Activated naive CD4-positive, alpha-beta T cell treated with anti-CD3 and anti-CD28 coated beads, Interleukin-2, amount 50 U/mL, for 72 hours (primary cell): ENCODE measurements around the gene KIF3B. TPM values are rescaled to one million over a fixed set of nuclear protein-coding genes. Genes with fewer than 3 reads are reported as not detected.
"Not testable (repeated sequence)": the region's sequence is repeated elsewhere in the genome, so short reads cannot be mapped to it uniquely, and the experiment has no call there.

Source experiments
- ATAC-seq, 2 donors: fragments of 150-1000 bp; cut with Tn5 transposase; 2 replicates each; pipeline ENCODE4 v1.10.0; 2021; ENCODE audit warnings: mild to moderate bottlenecking in 2 of 2, moderate library complexity in 2 of 2
- DNase-seq, 2 donors: peaks; one replicate each; pipeline ENCODE4 v3.0.0; 2021 to 2022; ENCODE audit warnings: low spot score in 2 of 2
- H3K27ac Mint-ChIP-seq, 2 donors: one replicate each; pipeline ENCODE4 v1.8.0; 2022; ENCODE audit warnings: mild to moderate bottlenecking in 2 of 2, mixed read lengths in 2 of 2
- H3K36me3 Mint-ChIP-seq, 2 donors: one replicate each; pipeline ENCODE4 v1.8.0; 2022; ENCODE audit warnings: mixed read lengths in 2 of 2
- H3K9me3 Mint-ChIP-seq, 2 donors: one replicate each; pipeline ENCODE4 v1.8.0; 2022; ENCODE audit warnings: mixed read lengths in 2 of 2
- total RNA-seq, 2 donors: library from RNA; stranded (reverse); gene quantifications; one replicate each; pipeline ENCODE4 v1.2.3, GENCODE V29; 2022

KIF3B gene
- total RNA-seq, 2 donors from 2014 or later, result 21.9 to 37.8 TPM

DNA sequence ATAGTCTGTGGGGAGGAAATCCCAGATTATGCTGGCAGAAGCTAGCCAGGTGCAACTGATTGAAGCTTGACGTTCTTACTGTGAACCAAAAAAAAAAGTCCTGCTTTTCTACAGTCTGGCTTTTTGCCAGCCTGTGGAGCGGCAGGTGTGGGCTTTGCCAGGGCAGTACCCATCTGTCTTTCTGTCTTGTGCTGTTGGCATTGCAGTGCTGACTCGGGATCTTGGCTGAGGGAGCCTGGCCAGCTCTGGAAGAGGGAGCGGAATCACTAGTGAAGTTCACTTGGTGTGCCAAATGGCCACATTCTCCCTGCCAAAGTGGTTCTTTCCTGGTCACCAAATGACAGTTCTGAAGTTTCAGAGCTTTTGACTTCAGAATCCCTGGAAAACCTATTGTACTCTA, 5.0 kb downstream of the KIF3B start:
- no peaks in the 10 kb centered on the region for H3K9me3 Mint-ChIP-seq
- ATAC-seq (no peak), DNase-seq (peak in 1 of 2 donors; percentile 30)
- H3K27ac Mint-ChIP-seq, result peak overlapping the region in 1 of 2 donors; percentile 65
- peaks cover 19 to 25% of the 10 kb centered on the region in 2 donors for H3K36me3 Mint-ChIP-seq

DNA sequence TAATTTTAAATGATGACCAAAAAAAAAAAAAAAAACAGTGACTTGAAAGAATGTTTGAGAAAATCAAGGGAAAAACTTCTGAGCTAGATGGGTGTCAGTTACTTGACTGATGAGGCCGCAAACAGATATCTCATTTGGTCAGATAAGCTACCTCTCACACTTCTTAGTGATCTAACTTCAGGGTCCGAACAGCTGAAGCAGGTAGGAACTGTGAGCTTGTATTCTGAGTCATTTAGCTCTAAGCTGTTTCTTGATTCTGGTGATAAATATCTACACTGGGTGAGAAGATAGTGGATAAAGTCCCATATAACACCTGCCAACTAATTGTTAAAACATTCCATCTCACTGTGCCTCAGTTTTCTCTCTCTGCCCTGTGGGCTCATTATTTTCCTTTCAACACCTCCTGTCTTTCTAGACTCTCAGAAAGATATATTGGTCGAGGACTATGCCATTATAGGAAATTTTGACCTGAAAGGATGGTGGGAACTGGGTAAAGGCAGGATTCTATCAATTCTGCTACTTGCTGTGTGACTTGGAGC, 7.7 kb downstream of the KIF3B start:
- Mint-ChIP-seq H3K9me3 (no peaks in the 10 kb centered on the region), H3K36me3 (peaks cover 24 to 39% of the 10 kb centered on the region in 2 donors), H3K27ac (peak overlapping the region; percentile 18 to 89)
- DNase-seq (no peak), ATAC-seq (peak; percentile 61 to 69)

DNA sequence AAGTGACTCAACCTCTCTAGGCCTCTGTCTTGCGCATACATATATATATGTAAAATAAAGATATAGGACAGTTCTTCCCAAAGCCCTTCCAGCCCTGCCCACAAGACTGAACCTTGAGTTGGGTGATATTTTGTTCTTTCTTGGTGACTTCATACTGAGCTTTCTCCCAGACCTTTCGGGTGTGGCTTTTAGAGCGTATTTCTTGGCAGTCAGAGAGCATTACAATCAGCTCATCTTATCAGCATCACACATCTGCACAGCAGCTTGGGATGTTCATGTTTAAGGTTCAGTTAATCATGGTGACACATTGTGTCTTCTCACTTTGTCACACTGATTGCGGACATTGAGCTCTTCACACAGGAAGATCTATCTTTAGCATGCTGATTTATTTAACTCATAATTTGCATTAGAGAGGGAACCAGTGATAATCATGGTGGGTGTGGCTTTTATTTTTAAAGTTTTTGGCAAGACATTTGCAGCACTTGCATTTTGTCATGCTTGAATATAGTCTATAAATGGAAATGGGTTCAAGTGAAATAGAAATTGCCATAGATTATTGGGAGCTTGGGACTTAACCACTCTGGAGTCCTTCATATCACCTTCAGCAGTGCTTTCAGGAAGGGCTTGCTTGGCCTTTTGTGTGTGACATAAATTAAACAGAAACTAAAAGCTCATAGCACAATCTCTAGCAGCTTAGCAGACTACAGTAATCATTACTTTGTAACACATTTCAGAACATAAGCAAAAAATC, 8.3 kb downstream of the KIF3B start:
- H3K9me3 Mint-ChIP-seq, result no peaks in the 10 kb centered on the region

DNA sequence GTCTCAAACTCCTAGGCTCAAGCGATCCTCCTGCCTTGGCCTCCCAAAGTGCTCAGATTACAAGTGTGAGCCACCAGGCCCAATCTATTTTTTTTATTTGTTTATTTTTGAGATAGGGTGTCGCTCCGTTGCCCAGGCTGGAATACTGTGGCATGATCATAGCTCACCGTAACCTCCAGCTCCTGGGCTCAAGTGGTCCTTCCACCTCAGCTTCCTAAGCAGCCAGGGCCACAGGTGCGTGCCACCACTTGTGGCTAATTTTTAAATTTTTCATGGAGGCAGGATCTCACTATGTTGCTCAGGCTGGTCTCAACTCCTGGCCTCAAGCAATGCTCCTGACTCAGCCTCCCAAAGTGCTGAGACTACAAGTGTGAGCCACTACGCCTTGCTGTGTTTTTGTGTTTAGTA, 9.8 kb downstream of the KIF3B start:
- H3K36me3 Mint-ChIP-seq, result peaks cover 11 to 26% of the 10 kb centered on the region in 2 donors
- no peak for ATAC-seq

More for the DNA sequence above, 8.3 kb downstream of the KIF3B start:
- Mint-ChIP-seq H3K27ac (peak overlapping the region; percentile 18 to 89), H3K36me3 (peaks cover 23 to 41% of the 10 kb centered on the region in 2 donors)
- DNase-seq (peak; percentile 16 to 65), ATAC-seq (peak; percentile 76 to 79)

DNA sequence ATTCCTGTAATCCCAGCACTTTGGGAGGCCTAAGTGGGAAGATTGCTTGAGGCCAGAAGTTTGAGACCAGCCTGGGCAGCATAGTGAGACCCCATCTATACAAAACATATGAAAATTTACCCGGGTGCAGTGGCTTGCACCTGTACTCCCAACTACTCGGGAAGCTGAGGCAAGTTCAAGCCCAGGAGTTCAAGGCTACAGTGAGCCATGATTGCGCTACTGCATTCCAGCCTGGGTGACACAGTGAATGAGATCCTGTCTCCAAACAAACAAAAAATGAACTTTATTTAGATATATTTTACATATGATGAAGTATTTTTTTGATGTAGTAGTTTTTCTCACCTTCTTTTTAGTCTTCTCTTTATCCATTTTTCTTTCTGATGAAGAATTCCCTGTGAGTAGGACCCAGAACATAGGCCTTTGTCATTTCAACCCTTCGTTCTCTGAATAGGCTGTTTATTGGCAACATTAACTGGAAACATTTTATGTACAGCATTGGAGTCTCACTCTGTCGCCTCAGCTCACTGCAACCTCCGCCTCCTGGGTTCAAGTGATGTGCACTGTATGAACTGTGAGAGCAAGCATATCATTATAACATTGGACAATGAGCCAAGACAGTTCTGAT, 10.9 kb downstream of the KIF3B start:
- H3K9me3 Mint-ChIP-seq, result no peaks in the 10 kb centered on the region
- peak in 1 of 2 donors; percentile 11 for DNase-seq
- ATAC-seq, result no peak
- H3K36me3 Mint-ChIP-seq, result peaks cover 14 to 28% of the 10 kb centered on the region in 2 donors
- peak overlapping the region in 1 of 2 donors; percentile 80 for H3K27ac Mint-ChIP-seq

More for the DNA sequence above, 9.8 kb downstream of the KIF3B start:
- peak in 1 of 2 donors; percentile 44 for DNase-seq
- Mint-ChIP-seq H3K27ac (peak overlapping the region in 1 of 2 donors; percentile 18), H3K9me3 (no peaks in the 10 kb centered on the region)

DNA sequence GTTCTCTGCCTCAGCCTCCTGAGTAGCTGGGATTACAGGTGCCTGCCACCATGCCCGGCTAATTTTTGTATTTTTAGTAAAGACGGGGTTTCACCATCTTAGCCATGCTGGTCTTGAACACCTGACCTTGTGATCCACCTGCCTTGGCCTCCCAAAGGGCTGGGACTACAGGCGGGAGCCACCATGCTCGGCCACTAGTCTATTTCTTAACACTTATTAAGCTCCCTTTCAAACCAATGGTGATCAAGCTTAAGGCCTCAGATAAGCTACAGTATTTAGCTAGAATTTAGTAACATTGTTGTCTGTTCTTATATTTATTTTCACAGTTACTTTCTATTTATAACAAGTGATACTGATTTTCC, 11.8 kb downstream of the KIF3B start:
- peak in 1 of 2 donors; percentile 30 for DNase-seq
- not testable (repeated sequence) for H3K9me3 Mint-ChIP-seq, H3K27ac Mint-ChIP-seq, ATAC-seq
- peaks cover 14 to 24% of the 10 kb centered on the region in 2 donors for H3K36me3 Mint-ChIP-seq

DNA sequence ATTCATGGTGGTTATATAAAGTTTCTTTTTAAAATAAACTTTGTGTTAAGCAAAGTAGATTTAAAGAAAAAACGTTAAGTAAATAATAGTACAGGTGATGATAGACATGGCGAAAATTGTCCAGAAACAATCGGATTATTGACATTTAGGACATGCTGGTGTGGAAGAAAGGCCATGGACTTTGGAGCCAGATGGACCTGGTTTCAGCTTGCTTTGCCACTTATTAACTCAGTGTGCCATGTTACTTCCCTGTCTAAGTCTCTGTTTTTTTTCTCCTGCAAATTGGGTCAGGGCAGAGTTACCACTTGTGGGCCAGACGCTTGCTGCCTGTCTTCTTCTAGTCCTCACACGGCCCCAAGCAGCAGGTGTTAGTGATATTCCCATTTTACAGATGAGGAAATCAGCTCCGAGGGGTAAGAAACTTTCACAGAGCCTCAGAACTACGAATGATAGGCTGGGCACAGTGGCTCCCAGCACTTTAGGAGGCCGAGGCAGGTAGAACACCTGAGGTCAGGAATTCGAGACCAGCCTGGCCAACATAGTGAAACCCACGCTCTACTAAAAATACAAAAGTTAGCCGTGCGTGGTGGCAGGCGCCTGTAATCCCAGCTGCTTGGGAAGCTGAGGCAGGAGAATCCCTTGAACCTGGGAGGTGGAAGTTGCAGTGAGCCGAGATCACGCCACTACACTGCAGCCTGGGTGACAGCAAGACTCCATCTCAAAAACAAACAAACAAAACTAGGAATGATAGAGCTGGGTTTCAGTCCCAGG, 12.4 kb downstream of the KIF3B start:
- Mint-ChIP-seq H3K36me3 (peaks cover 14 to 23% of the 10 kb centered on the region in 2 donors), H3K27ac (peak overlapping the region; percentile 87 to 93), H3K9me3 (no peaks in the 10 kb centered on the region)
- DNase-seq (peak in 1 of 2 donors; percentile 3), ATAC-seq (no peak)

DNA sequence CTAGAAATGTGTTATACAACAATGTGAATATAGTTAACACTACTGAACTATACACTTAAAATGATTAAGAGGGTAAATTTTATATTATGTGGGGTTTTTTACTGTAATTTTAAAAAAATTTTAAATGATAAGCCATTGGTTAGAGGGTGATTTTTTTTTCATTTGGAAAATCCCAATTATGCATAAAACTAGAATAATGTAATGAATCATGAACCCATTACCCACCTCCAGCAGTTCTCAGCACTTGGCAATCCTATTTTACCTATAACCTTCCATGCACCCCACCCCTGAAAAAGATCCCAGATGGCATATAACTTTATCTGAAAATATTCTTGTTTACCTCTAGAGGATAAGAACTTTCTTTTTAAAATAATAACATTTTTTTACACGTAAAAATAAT, 13.7 kb downstream of the KIF3B start:
- ATAC-seq, result peak; percentile 48 to 68
- no peak for DNase-seq
- no peaks in the 10 kb centered on the region for H3K9me3 Mint-ChIP-seq
- peak overlapping the region in 1 of 2 donors; percentile 87 for H3K27ac Mint-ChIP-seq
- peaks cover 14 to 23% of the 10 kb centered on the region in 2 donors for H3K36me3 Mint-ChIP-seq

DNA sequence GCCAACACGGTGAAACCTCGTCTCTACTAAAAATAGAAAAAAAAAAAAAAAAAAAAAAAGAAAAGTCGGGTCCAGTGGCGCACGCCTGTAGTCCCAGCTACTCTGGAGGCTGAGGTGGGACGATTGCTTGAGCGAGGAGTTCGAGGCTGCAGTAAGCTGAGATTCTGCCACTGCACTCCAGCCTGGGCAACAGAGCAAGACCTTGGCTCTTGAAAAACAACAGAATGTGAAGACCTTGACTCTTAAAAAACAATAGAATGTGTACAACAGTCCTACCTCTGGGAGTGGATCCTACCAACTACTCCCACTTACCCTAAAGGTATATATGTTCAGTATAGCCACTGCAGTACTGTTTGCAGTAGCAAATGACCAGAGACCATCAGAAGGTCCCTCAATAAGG, 15.1 kb downstream of the KIF3B start:
- Mint-ChIP-seq H3K36me3 (peaks cover 14 to 23% of the 10 kb centered on the region in 2 donors), H3K27ac (no peak overlapping the region), H3K9me3 (no peaks in the 10 kb centered on the region)
- no peak for ATAC-seq
- DNase-seq, result no peak

DNA sequence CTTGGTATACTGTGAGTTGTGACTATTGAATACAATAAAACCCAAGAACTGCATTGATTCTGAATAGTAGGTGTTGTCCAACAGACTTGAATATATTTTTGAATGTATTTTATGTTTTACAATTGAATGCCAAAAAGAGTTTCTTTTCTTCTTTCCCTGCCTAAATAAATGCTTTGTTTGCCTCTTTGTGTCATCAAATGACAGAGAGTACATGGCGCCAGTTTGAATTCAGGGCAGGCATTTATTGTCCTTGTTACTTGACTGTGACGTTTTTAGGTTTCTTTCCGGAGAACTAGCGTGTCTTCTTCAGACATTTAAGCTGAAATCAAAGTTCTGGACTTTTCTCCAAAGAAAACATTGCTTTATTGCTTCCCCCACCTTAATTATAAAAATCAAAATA, 16.6 kb downstream of the KIF3B start:
- Mint-ChIP-seq H3K27ac (no peak overlapping the region), H3K36me3 (peaks cover 9 to 15% of the 10 kb centered on the region in 2 donors), H3K9me3 (no peaks in the 10 kb centered on the region)
- ATAC-seq (no peak), DNase-seq (no peak)

DNA sequence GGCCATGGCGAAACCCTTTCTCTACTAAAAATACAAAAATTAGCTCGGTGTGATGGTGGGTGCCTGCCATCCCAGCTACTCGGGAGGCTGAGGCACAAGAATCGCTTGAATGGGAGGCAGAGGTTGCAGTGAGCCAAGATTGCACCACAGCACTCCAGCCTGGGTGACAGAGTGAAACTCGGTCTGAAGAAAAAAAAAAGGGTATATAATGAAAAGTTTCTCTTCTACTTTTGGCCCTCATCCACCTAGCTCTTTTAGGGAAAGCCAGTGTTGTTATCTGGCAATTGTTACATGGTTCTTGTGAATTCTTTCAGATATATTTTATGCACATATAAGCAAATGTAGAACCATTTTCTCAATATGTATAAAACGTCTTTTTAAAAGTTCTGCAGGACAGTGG, 19.0 kb downstream of the KIF3B start:
- H3K9me3 Mint-ChIP-seq, result no peaks in the 10 kb centered on the region
- H3K36me3 Mint-ChIP-seq, result peaks cover 4 to 7% of the 10 kb centered on the region in 2 donors
- DNase-seq (no peak), ATAC-seq (no peak)
- no peak overlapping the region for H3K27ac Mint-ChIP-seq

DNA sequence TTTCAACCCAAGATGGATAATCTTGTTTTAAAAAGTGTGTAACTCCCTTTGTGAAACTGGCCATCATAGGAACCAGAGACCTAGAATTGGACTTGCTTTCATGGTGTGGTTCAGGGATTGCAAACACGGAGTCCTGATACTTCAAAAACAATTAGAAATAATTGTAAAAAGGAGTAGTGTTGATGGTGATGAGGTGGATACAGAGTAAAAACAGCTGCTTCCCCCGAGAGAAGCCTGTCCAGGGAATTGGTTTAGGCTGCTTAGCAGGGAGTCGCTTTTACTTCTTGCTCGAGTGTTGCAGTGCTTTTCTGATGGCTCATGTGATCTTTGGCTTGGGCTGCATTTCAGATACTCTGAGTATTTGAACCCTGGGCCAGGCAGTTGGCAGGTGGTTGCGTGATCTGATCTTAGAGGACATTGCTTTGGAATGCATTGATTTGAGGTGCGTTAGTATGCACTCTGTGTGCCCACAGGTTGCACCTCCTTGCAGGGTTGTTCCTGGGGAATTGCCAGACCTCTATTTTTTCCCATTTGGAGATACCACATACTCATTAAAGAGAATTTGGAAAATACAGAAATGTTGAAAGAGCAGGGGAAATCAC, 19.5 kb downstream of the KIF3B start:
- DNase-seq (no peak), ATAC-seq (no peak)
- Mint-ChIP-seq H3K27ac (peak overlapping the region in 1 of 2 donors; percentile 2), H3K36me3 (peaks cover 4 to 7% of the 10 kb centered on the region in 2 donors), H3K9me3 (no peaks in the 10 kb centered on the region)

DNA sequence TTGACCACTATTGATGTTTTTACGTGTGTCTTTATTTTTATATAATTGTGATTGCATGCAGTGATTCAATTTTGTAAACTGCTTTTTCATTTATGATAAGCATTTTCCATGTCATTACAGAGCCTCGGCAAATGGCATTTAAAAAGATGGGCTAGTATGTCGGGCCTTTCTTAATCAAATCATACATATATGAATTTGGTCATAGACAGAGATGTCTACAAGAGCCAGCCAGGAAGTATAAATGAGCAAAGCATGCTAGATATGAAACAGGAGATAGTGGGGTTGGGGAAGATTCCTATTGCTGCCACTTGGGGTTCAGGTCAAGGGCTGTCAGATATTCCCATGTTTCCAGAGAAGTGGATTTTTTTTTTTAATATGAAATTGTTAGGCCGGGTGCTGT, 20.0 kb downstream of the KIF3B start:
- Mint-ChIP-seq H3K9me3 (no peaks in the 10 kb centered on the region), H3K27ac (peak overlapping the region in 1 of 2 donors; percentile 2), H3K36me3 (peaks cover 5 to 7% of the 10 kb centered on the region in 2 donors)
- DNase-seq, result no peak
- no peak for ATAC-seq

DNA sequence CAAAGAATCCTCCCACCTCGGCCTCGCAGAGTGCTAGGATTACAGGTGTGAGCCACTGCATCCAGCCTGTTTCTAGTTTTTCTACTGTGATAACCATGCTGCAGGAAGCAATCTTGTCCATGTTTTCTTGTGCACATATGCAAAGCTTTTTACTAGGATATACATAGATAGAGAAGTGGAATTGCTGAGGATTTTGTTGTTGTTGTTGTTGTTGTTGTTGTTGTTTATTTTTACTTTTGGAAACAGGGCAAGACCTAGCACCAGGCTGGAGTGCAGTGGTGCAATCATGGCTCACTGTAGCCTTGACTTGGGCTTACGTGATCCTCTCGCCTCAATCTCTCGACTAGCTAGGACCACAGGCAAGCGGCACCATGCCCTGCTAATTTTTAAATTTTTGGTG, 23.2 kb downstream of the KIF3B start:
- ATAC-seq, result no peak
- peaks cover 5 to 9% of the 10 kb centered on the region in 2 donors for H3K36me3 Mint-ChIP-seq
- H3K27ac Mint-ChIP-seq, result peak overlapping the region in 1 of 2 donors; percentile 44
- no peak for DNase-seq
- no peaks in the 10 kb centered on the region for H3K9me3 Mint-ChIP-seq

DNA sequence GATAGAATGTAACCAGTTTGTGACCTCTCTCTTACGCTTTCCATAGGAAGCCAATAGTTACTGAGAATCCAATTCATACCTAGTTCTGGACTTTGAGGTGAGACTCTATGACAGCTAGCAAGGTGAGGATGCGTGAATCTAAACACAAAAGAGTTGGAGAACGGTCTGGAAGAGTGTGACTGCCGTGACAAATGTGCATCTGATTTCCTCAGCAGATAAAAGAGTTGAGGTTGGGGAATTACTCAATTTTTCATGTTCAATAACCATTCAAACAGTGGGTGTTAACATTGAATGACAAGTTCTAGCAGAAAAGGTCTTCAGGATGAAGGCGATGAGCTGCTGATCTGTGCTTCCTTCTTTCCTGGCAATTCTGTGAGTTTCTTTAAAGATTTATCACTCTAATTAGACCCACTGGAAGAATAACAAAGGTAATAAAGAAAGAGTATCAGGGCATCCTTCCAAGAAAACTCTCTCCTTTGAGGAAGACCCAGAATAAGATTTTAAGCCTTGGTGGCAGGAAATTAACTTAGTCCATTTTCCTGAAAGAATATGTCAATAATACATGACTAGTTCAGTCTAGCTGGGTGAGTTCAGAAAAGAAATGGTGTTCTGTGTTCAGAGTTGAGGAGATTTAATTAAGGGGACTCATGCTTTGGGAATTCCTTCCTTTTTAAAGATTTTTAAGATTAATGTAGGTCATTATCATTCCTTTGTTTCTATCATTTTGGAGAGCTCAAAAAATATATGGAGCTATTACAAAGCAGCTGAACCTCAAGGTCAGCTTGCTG, 24.5 kb downstream of the KIF3B start:
- Mint-ChIP-seq H3K27ac (peak overlapping the region; percentile 4 to 86), H3K36me3 (peaks cover 5 to 9% of the 10 kb centered on the region in 2 donors), H3K9me3 (no peaks in the 10 kb centered on the region)
- DNase-seq, result no peak
- ATAC-seq, result peak; percentile 63 to 90

DNA sequence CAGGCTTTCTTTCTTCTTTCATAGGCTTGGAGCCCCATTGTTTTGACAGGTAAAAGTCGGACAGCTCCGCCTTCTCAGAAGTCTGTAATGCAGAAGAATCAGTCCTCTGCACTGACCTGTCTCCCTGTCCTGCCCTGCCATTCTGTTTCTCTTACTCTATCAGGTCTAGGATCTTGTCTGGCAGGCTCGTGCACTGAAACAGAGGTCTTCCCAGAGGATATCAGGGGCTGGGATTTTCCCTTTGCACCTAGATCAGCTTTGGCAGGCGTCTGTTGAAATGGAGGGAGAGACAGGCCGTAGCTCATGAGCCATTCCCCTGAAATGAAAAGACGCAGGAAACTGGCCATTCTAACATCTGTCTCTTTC, 25.0 kb downstream of the KIF3B start:
- DNase-seq, result peak in 1 of 2 donors; percentile 33
- peaks cover 5 to 9% of the 10 kb centered on the region in 2 donors for H3K36me3 Mint-ChIP-seq
- no peak for ATAC-seq
- H3K9me3 Mint-ChIP-seq, result no peaks in the 10 kb centered on the region
- peak overlapping the region in 1 of 2 donors; percentile 86 for H3K27ac Mint-ChIP-seq
